ENCODE data around the gene PLA2R1.

The PLA2R1 gene

DNA sequence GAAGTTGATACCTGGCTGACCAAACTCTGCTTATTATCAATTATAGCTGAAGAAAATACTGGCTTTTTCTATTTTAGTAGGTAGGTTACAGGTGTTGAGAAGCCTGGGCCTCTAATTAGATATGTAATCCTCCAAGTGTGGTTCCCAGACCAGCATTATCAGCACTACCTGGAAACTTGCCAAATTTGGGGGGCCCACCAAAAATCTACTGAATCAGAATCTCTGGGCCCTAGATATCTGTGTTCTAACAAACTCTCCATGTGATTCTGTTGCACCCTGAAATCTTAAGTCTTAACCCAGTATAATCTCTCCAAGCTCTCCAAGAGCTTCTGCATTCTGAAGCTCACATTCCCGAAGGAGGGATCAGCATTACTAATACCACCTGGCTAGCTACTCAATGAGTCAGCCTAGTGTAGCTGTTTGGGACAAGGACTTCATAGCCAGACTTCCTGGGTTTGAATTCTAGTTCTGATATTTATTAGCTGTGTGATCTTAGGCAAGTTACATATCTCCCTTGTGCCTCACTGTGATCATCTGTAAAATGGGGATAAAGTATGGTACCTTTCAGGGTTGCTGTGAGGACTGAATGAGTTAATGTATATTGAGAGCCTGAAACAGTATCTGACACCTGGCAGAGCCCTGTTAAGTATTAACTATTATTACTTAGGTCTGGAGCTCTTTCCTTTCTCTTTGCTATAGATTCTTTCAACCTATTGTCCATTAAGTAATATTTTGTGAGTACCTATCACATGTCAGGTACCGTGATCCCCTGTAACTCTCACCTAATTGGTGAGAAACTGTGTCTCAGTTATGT lies 170.3 kb downstream of the PLA2R1 start:
- no peak for DNase-seq

DNA sequence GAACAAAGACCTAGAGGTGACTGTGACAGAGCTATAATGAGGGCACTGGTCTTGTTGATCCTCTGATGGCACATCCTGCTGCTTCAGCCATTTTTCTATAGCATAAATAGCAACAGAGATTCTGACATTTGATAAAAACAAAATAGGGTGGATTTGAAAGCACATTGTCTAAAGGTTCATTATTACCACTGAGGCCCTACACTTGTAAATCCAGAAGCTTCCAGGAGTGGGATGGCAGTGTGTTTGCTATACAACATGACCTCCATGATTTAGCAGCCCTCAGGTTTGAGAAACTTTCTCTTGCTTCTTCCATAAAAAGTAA lies 171.2 kb downstream of the PLA2R1 start:
- no peak for DNase-seq

DNA sequence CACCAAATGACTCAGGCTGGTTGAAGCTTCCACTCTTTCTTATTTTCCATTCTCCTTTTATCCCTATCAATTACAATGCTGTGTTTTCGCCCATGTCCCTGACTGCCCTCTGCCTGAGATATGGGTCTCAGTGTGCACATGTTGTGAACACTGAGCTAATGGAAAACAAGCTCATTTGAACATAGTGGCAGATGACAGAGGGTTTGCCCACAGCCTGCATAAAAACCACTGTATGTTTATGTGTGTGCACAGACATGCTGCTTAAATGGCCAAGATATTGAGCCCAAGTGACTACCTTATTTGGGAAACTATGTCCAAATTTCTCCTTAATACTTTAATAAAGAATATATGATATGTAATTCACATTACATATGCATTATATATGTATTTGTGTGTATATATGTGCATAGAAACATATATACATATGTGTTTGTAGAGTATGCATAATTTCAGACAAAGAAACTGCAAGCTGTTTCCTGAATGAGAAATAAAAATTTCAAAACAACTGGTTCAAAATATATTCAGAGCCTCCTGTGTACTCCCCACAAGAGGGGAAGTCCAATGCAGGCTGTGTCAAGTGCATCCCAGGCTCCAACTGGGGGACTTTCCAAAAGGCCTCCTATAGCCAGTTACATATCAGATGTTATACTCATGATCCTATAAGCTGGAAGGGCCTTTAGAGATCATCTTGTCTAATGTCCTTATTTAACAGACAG lies 171.7 kb downstream of the PLA2R1 start:
- DNase-seq = peak; percentile 5 to 8

DNA sequence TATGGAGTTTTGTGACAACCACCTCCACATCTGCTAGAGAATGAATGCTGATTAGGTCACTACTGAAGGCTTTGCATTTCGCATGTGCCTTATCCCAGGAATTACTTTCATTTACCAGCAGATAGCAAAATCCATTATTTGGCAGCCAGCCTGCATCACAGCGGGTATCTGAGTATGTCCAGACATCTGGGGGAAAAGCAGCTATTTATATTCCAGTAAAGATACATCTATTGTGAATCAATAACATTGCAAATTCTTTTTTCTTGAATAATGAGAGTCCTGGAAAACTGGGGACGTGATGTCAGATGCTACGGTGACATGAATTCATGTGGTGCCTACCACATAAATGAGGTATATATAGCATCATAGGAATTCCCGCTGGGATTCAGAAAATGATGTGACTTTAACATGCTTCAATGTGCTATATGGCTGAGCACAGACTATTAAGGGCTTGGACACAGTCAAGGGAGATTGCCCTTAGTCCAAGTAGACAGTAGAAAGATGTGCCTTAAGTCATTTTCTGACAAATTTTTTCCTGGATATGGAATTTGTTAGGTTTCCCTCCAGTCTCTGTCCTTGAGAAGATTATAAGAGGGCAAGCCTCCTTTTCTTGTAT lies 180.2 kb downstream of the PLA2R1 start:
- no peak for DNase-seq
